ENCODE results near the gene COL4A2.
"Not testable (repeated sequence)": the region's sequence is repeated elsewhere in the genome, so short reads cannot be mapped to it uniquely, and the experiment has no call there.

Gene COL4A2

GRCh38 chr13:110307767-110308655 lies 927 bp downstream of the COL4A2 start:
- no peak for DNase-seq (ENCODE audit: low read depth in 2 of 2)

- no peak for DNase-seq (ENCODE audit: low read depth in 2 of 2)
Observed at GRCh38 chr13:110308656-110309359, 1.7 kb downstream of the COL4A2 start.

- DNase-seq (ENCODE audit: low read depth in 2 of 2), result no peak
Observed at GRCh38 chr13:110309661-110310524, 2.8 kb downstream of the COL4A2 start.

- DNase-seq (ENCODE audit: low read depth in 2 of 2), result no peak
Observed at GRCh38 chr13:110310541-110311442, 3.7 kb downstream of the COL4A2 start.

GRCh38 chr13:110311443-110312338 lies 4.6 kb downstream of the COL4A2 start:
- no peak for DNase-seq (ENCODE audit: low read depth in 2 of 2)

- DNase-seq (ENCODE audit: low read depth in 2 of 2), result no peak
Observed at GRCh38 chr13:110312339-110313031, 5.4 kb downstream of the COL4A2 start.

- DNase-seq (ENCODE audit: low read depth in 2 of 2), result not testable (repeated sequence)
Observed at GRCh38 chr13:110313261-110313660, 6.2 kb downstream of the COL4A2 start.

- not testable (repeated sequence) for DNase-seq (ENCODE audit: low read depth in 2 of 2)
Observed at GRCh38 chr13:110313733-110314132, 6.6 kb downstream of the COL4A2 start.

- no peak for DNase-seq (ENCODE audit: low read depth in 2 of 2)
Observed at GRCh38 chr13:110314516-110315245, 7.6 kb downstream of the COL4A2 start.

- no peak for DNase-seq (ENCODE audit: low read depth in 2 of 2)
Observed at GRCh38 chr13:110316196-110316595, 9.1 kb downstream of the COL4A2 start.

- no peak for DNase-seq (ENCODE audit: low read depth in 2 of 2)
Observed at GRCh38 chr13:110317093-110317492, 10.0 kb downstream of the COL4A2 start.

GRCh38 chr13:110317496-110318195 lies 10.6 kb downstream of the COL4A2 start:
- DNase-seq (ENCODE audit: low read depth in 2 of 2), result no peak

- no peak for DNase-seq (ENCODE audit: low read depth in 2 of 2)
Observed at GRCh38 chr13:110318920-110319319, 11.8 kb downstream of the COL4A2 start.

- DNase-seq (ENCODE audit: low read depth in 2 of 2), result no peak
Observed at GRCh38 chr13:110319397-110319773, 12.3 kb downstream of the COL4A2 start.

- DNase-seq (ENCODE audit: low read depth in 2 of 2), result no peak
Observed at GRCh38 chr13:110319774-110320509, 12.9 kb downstream of the COL4A2 start.

- no peak for DNase-seq (ENCODE audit: low read depth in 2 of 2)
Observed at GRCh38 chr13:110320645-110321044, 13.6 kb downstream of the COL4A2 start.

- not testable (repeated sequence) for DNase-seq (ENCODE audit: low read depth in 2 of 2)
Observed at GRCh38 chr13:110321573-110321972, 14.5 kb downstream of the COL4A2 start.
